Erythroblast (primary cell): ENCODE results near the gene FAM98B.

Source experiments
- GATA1 ChIP-seq: IDR thresholded peaks from 2 replicates; pipeline ENCODE4 v1.6.1; 2011; ENCODE audit warnings: low read depth, mild to moderate bottlenecking, control low read depth, low read length, moderate library complexity
- POLR2A ChIP-seq: IDR thresholded peaks from 2 replicates; pipeline ENCODE4 v1.6.1; 2011; ENCODE audit warnings: mild to moderate bottlenecking, low read length

DNA sequence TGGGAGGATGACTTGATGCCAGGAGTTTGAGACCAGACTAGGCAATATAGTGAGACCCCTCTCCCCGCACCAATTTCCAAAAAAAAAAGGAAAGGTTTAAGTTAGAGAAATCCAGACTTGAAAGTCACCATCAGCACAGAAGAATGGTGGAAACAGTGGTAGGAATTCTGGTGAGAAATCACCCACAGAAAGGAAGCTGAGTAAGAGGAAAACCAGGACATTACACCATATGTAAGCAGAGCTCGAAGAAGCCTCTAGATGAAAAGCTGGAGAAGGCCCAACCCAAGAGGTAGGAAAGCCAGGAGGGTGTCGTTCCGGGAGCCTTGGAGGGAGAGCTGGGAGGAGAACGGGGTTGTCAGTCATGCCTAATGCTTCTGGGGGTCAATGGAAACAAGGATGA is 70.2 kb downstream of the FAM98B start:
- TF ChIP-seq POLR2A (no peak), GATA1 (no peak)
